Transverse colon (tissue), 4 donors: ENCODE measurements around the gene KRT37. TPM values are rescaled to one million over a fixed set of nuclear protein-coding genes. Genes with fewer than 3 reads are reported as not detected.

Experiments
- DNase-seq: peaks from one replicate; pipeline ENCODE4 v3.0.0-alpha.2; 2019
- H3K27ac ChIP-seq, 4 donors: fragments of 200-600 bp; sonication (generic); 2 replicates each; pipeline ENCODE4 v1.5.1; 2016 to 2018; ENCODE audit warnings: inconsistent platforms in 4 of 4
- H3K27me3 ChIP-seq: fragments of 200-600 bp; sonication (generic); 2 replicates; pipeline ENCODE4 v1.5.1; 2017; ENCODE audit warnings: inconsistent platforms
- H3K36me3 ChIP-seq, 4 donors: fragments of 200-600 bp; sonication (generic); 2 replicates each; pipeline ENCODE4 v1.5.1; 2017 to 2019; ENCODE audit warnings: inconsistent platforms in 4 of 4
- H3K4me1 ChIP-seq, 4 donors: fragments of 200-600 bp; sonication (generic); 2 replicates each; pipeline ENCODE4 v1.5.1; 2017 to 2020; ENCODE audit warnings: inconsistent platforms in 4 of 4
- H3K4me3 ChIP-seq, 4 donors: fragments of 200-600 bp; sonication (generic); 1 replicate in 1 of 4; 2 replicates in 3 of 4; pipeline versions ENCODE4 v1.5.1 to v1.6.1; 2017 to 2019; ENCODE audit warnings: inconsistent platforms in 4 of 4
- H3K9me3 ChIP-seq, 2 donors: fragments of 200-600 bp; sonication (generic); 2 replicates each; pipeline ENCODE4 v1.5.1; 2017 to 2019; ENCODE audit warnings: inconsistent platforms in 2 of 2
- CTCF ChIP-seq, 5 experiments: fragments of 200-600 bp in 3 of 5; fragments of 450-650 bp in 2 of 5; sonication (generic) in 3 of 5; IDR thresholded peaks; 1 replicate in 2 of 5; 2 replicates in 3 of 5; pipeline ENCODE4 v1.5.1; 2016 to 2017; ENCODE audit warnings: antibody characterized with exemption in 5 of 5, inconsistent platforms in 3 of 5, mild to moderate bottlenecking in 2 of 5, moderate library complexity in 1 of 5
- EP300 ChIP-seq: sonication (generic); formaldehyde crosslinking; IDR thresholded peaks from one replicate; pipeline ENCODE4 v1.6.1; 2017; ENCODE audit warnings: antibody characterized with exemption, low read depth
- POLR2A ChIP-seq: fragments of 450-650 bp; IDR thresholded peaks from one replicate; pipeline ENCODE4 v1.6.1; 2016; ENCODE audit warnings: antibody characterized with exemption, mild to moderate bottlenecking, moderate library complexity
- POLR2AphosphoS5 ChIP-seq, 3 donors: sonication (generic); formaldehyde crosslinking; IDR thresholded peaks; one replicate each; pipeline ENCODE4 v1.6.1; 2016; ENCODE audit warnings: antibody characterized with exemption in 3 of 3
- WGBS, 2 donors: methylation state at CpG; one replicate each; pipeline ENCODE4 v1.1.5; 2018; ENCODE audit warnings: low coverage in 1 of 2; 5-methylcytosine and 5-hydroxymethylcytosine counted together
- in situ Hi-C, 4 donors: fragments of 200-750 bp; cut with MboI; loops; one replicate each; pipeline versions ENCODE4 v1.15.0 to v1.15.1; 2017; ENCODE audit warnings: low sequenced_read_pairs in 3 of 4, low pct_ligation_motif_present in 1 of 4, low pct_unique_long_range_greater_than_20kb in 1 of 4
- intact Hi-C: fragments of 100-400 bp; cut with DNase I; formaldehyde crosslinking; loops from one replicate; pipeline ENCODE4 v1.15.1; 2023; ENCODE audit warnings: low total_unique reads
- total RNA-seq, 4 donors: library from RNA; depleted of rRNA; stranded (reverse); fragments of >200 nt; gene quantifications; one replicate each; pipeline ENCODE4 v1.1.0, GENCODE V29; 2016

The KRT37 gene
- total RNA-seq, 4 donors from 2014 or later = not detected

GRCh38 chr17:41439375-41439774 lies 15.0 kb upstream of the KRT37 start:
- Histone ChIP-seq H3K9me3 (no peaks in the 10 kb centered on the region), H3K36me3 (no peaks in the 10 kb centered on the region), H3K27ac (no peak overlapping the region), H3K27me3 (peaks cover 21% of the 10 kb centered on the region), H3K4me1 (no peaks in the 10 kb centered on the region), H3K4me3 (no peak overlapping the region)
- in situ Hi-C loops (no loop called here), intact Hi-C loops (no loop called here)
- WGBS, 2 donors = 81% methylated on average over 3 to 4 of the region's 5 CpGs
- DNase-seq = no peak
- TF ChIP-seq POLR2A = no peak
- no peak for TF ChIP-seq CTCF (IDR thresholded peaks at IDR 0.05)
- TF ChIP-seq EP300 = no peak
- TF ChIP-seq POLR2AphosphoS5 (IDR thresholded peaks at IDR 0.05) = no peak

DNA sequence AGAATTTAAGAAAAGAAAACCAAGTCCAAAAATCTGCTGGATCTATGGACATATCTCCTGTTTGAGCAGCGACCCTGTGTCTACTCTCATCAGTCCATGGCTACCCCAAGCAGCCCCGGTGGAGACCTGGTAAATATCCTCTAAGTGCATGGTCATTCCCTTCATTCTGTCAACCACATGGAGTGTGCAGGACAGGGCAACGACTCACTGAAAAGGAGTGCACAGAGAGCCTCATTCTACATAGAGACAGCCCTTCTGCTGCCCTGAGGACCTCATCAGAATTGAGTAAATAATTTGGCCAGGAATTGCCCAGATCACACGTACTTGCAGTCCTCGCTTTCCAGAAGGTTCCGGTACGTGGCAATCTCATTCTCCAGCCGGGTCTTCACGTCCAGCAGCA lies 13.4 kb upstream of the KRT37 start:
- no peaks in the 10 kb centered on the region for H3K4me1 ChIP-seq
- no peak overlapping the region for H3K4me3 ChIP-seq
- no peaks in the 10 kb centered on the region for H3K9me3 ChIP-seq
- intact Hi-C loops (no loop called here), in situ Hi-C loops (no loop called here)
- H3K27me3 ChIP-seq = peaks cover 7% of the 10 kb centered on the region
- no peaks in the 10 kb centered on the region for H3K36me3 ChIP-seq
- whole genome bisulfite sequencing, 2 donors = 77 to 81% methylated on average over 3 to 9 of the region's 9 CpGs
- H3K27ac ChIP-seq = no peak overlapping the region
- TF ChIP-seq POLR2A = no peak
- no peak for TF ChIP-seq EP300
- no peak for TF ChIP-seq CTCF (IDR thresholded peaks at IDR 0.05)
- no peak for TF ChIP-seq POLR2AphosphoS5 (IDR thresholded peaks at IDR 0.05)
- no peak for DNase-seq

GRCh38 chr17:41437254-41437653 lies 12.9 kb upstream of the KRT37 start:
- no peak for DNase-seq
- Histone ChIP-seq H3K27me3 (peaks cover 2% of the 10 kb centered on the region), H3K36me3 (no peaks in the 10 kb centered on the region), H3K9me3 (no peaks in the 10 kb centered on the region), H3K4me3 (no peak overlapping the region), H3K27ac (no peak overlapping the region), H3K4me1 (no peaks in the 10 kb centered on the region)
- in situ Hi-C loops = no loop called here
- WGBS, 2 donors = 72% methylated on average over 7 of the region's 7 CpGs; no CpG with 5 or more reads in 1 of the 2 donors
- intact Hi-C loops = no loop called here
- no peak for TF ChIP-seq EP300
- TF ChIP-seq POLR2AphosphoS5 (IDR thresholded peaks at IDR 0.05) = no peak
- TF ChIP-seq POLR2A = no peak
- TF ChIP-seq CTCF (IDR thresholded peaks at IDR 0.05) = no peak

- WGBS, 2 donors = 63 to 68% methylated on average over 3 to 5 of the region's 5 CpGs
- DNase-seq = no peak
- in situ Hi-C loops (no loop called here), intact Hi-C loops (no loop called here)
- Histone ChIP-seq H3K4me1 (no peaks in the 10 kb centered on the region), H3K4me3 (no peak overlapping the region), H3K36me3 (no peaks in the 10 kb centered on the region), H3K9me3 (no peaks in the 10 kb centered on the region), H3K27ac (no peak overlapping the region), H3K27me3 (no peaks in the 10 kb centered on the region)
- TF ChIP-seq POLR2A = no peak
- TF ChIP-seq EP300 = no peak
- no peak for TF ChIP-seq POLR2AphosphoS5 (IDR thresholded peaks at IDR 0.05)
- TF ChIP-seq CTCF (IDR thresholded peaks at IDR 0.05) = no peak
These were observed 10.0 kb upstream of the KRT37 start for GRCh38 chr17:41434415-41434814.
